ENCODE data around the gene TLCD1.

DNA sequence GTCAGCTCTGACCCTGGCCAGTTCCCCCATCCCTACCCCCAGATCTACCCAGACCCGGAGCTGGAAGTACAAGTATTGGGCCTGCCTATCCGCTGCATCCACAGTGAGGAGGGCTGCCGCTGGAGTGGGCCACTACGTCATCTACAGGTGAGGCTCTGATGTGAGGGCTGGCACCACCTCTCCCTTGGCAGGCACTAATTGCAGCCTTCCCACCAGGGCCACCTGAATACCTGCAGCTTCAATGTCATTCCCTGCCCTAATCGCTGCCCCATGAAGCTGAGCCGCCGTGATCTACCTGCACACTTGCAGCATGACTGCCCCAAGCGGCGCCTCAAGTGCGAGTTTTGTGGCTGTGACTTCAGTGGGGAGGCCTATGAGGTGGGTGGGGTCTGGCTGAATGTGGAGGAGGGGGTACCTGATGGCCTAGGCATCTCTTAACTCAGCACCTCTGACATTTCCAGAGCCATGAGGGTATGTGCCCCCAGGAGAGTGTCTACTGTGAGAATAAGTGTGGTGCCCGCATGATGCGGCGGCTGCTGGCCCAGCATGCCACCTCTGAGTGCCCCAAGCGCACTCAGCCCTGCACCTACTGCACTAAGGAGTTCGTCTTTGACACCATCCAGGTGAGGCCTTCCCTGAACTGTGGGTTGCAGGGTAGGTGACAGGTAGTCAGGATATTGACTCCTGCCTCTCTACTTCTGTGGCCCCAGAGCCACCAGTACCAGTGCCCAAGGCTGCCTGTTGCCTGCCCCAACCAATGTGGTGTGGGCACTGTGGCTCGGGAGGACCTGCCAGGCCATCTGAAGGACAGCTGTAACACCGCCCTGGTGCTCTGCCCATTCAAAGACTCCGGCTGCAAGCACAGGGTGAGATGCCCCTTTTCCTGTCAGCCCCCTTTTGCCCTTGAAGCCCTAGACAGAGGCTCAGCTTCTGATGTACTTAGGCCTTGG lies 22.0 kb upstream of the TLCD1 start:
- TF ChIP-seq, protein P1, sequence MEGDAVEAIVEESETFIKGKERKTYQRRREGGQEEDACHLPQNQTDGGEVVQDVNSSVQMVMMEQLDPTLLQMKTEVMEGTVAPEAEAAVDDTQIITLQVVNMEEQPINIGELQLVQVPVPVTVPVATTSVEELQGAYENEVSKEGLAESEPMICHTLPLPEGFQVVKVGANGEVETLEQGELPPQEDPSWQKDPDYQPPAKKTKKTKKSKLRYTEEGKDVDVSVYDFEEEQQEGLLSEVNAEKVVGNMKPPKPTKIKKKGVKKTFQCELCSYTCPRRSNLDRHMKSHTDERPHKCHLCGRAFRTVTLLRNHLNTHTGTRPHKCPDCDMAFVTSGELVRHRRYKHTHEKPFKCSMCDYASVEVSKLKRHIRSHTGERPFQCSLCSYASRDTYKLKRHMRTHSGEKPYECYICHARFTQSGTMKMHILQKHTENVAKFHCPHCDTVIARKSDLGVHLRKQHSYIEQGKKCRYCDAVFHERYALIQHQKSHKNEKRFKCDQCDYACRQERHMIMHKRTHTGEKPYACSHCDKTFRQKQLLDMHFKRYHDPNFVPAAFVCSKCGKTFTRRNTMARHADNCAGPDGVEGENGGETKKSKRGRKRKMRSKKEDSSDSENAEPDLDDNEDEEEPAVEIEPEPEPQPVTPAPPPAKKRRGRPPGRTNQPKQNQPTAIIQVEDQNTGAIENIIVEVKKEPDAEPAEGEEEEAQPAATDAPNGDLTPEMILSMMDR (IDR thresholded peaks at IDR 0.05): no peak
- no peak for TF ChIP-seq POLR2AphosphoS5 (IDR thresholded peaks at IDR 0.05)
